GM21515 (cell line): ENCODE results near the gene FBRSL1.

Experiments
- ATAC-seq: cut with Tn5 transposase; IDR thresholded peaks from one replicate; pipeline ENCODE4 v1.9.1; 2021; ENCODE audit not compliant: unreplicated experiment

FBRSL1 gene

DNA sequence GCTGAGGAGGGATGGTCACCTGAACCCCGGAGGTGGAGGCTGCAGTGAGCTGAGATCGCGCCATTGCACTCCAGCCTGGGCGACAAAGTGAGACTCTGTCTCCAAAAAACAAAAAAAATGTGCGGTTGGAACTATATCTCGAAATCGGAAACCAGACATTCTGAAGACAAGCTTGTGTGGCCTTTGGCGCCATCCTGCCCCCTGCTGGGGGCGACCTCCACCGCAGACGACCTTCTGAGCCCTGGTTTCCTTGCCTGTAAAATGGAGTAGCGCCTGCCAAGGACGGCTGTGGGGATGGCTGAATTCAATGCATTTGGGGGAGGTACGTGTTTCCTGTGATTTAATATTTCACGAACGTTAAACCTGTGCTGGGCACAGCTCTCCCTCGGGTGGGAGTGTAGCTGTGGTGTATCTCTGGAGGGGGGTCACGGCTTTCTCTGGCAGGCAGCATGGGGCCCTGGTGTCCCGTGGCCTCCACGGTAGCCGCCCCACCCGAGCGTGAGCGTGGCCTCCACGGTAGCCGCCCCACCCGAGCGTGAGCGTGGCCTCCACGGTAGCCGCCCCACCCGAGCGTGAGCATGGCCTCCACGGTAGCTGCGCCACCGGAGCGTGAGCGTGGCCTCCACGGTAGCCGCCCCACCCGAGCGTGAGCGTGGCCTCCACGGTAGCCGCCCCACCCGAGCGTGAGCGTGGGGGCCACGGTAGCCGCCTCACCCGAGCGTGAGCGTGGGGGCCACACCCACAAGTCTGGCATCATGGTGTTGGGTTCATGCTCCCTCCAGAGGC, 65.1 kb downstream of the FBRSL1 start:
- ATAC-seq: no peak

DNA sequence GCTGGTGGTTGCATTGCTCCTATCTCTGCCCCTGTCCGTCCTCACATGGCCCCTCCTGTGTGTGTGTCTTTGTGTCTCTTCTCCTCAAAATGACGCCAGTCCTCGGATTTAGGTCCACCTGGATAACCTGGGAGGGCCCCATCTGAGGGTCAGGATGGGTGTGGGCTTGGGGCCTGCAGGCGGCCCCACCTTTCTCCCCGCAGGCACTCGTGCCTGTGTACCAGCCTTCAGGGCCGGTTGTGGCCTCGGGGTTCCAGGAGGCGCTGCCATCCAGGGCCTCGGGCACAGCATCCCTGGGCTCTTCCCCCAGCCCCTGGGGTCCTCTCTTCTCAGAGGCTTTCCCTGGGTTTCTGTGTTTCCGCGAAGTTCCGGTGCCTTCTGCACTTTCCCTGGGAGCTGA, 65.7 kb downstream of the FBRSL1 start:
- ATAC-seq: no peak

DNA sequence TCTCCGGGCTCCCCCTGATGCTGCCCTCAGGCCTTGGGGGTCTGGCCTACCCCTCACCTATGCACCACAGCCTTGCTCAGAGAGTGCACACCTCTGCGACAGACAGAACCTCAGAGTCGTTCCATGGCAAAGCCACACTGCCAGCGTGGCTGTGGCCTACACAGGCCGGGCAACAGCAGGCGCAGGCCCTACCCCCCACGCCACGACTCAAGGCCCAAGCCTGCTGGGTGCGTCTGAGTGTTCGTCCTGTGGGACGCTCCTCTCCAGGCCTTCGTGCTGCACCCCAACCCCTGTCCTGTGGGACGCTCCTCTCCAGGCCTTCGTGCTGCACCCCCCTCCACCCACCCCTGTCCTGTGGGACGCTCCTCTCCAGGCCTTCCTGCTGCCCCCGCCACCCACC, 66.3 kb downstream of the FBRSL1 start:
- no peak for ATAC-seq

DNA sequence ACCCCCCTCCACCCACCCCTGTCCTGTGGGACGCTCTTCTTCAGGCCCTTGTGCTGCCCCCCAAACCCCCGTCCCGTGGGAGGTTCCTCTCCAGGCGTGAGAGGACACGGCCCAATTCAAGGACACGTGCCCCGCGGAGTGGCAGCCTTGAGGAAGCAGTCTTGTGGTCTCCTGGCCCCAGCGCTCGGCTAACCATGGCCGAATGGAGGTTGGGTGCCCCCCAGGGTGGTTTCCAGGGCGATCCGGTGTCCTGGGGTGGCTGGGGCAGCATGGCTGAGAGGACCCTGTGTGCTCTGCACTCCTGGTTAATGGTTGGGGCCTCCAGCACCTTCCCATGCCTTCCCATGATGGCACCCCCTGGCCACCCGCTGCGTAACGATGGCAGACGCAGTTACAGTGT, 66.8 kb downstream of the FBRSL1 start:
- ATAC-seq: no peak

DNA sequence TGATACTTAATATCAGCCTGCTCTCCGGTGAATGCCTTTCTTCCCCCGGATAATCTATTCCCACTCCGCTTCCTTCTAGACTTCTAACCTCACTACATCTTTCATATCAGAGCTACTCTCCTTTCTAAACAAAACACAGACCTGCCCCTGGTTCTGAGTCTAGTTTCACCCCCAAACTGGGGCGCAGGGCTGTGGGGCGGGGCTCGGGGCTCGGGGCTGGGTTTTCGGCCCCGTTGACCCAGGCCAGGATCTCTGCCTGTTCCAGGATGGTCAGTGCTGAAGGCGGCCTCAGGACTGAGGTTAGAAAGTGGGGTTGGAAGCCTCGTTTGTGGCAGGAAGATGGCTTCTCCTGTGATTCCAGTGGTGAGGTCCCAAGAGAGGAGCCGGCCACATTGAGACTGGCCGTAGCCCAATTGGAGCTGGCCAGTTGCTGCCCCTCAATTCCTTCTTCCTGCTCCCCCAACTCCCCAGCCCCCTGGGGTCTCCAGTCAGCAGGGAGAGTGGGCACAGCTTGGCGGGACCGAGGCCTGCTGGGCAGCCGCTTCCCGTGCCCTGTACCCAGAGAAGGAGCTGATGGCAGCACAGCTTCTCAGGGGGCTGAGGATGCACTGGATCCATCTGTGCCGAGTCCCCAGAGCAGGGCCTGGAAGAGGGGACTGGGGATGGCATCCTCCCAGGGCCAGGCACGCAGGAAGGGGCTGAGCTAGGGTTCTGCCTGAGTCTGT, 67.5 kb downstream of the FBRSL1 start:
- no peak for ATAC-seq

DNA sequence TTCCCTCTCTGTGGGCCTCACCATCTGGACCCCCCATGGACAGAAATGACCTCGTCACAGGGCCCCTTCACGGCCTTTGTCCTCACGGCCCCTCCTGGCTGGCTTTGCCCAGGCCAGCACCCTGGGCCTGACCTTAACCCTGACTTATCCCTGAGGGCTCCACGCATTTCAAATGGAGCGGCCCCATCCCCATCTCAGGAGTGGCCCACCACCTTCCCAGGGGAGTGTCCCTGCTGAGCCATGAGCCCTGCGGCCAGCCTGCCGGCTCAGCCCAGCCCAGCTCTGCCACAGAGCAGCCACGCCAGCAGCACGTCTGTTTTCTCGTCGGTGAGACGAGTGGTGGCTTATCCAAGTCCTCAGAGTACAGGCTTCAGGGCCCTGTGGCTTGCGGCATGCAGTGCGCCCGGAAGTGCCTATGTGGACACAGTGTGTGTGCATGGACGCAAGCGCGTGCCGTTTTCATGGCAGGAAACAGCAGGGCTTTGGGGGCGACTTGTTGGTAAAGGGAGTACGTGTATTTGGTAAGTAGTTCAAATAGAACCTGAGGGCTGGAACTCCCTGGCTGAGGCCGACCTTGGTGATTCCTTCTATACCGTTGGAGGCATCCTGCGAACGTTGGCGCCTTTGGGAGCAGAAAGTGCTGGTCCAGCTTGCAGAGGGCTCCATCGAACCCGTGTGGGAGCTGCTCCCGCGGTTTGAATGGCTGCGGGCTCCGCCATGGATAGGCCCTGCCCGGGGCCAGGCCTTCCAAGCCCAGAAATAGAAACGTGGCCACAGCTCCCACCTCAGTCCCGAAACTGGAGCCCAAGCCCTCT, 68.3 kb downstream of the FBRSL1 start:
- ATAC-seq: no peak

DNA sequence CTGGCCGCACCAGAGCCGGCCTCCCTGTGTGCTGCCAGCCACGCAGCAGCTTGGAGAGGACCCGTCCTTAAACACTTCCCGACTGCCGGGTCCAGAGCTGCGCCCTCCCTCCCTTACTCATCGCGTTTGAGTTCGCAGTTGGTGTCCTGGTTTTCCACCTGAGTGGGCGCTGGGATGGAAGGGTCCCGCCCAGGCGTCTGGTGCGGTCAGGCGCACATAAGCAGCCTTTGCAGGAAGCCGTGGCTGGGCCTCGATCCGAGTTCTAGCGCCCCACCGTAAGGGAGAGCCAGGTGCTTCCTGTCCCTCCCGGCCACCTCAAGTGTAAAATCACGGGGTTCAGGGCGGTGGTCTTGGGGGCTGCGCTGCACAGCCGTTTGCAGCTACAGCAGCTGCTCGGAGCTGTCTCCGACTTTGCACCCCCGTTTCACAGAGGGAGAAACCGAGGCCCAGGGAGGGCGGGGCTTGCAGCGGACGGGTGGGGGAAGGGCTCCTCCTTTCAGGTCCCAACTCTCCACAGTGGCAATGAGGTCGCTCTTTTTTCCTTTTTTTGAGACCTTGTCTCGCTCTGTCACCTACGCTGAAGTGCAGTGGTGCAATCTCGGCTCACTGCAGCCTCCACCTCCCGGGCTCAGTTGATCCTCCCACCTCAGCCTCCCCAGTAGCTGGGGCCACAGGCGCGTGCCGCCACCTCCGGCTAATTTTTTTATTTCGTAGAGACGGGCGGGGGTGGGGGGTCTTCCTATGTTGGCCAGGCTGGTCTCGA, 69.1 kb downstream of the FBRSL1 start:
- no peak for ATAC-seq

DNA sequence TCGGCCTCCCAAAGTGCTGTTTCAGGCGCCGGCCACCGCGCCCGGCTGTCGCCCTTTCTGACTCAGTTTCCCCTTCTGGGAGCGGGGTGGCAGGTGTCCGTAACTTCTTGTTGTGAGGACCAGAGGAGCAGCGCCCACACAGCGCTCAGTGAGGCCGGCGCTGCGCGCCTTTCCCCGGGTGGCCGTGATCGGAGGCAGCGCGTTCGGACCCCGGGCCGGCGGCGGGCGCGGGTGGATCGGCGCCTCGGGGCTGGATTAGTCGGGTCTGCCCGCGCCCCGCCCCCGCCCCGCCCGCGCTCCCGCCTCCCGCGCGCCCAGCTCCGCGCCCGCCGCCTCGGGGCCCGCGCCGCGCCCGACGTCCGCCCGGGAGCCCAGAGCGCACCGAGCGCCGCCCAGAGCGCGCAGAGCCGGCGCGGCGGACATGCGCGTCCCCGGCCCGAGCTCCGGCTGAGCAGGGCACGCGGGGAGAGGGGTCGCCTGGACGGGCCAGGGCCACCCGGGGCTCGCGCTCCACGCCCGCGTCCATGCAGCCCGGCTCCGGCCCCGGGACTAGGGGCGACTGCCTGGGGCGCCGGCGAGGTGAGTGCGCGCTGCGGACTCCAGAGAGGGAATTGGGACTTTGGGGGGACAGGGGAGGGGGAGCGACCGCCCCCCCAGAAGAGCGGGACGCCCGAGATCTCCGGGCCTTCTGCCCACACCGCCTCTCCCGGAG, 69.9 kb downstream of the FBRSL1 start:
- ATAC-seq: peak; percentile 42

DNA sequence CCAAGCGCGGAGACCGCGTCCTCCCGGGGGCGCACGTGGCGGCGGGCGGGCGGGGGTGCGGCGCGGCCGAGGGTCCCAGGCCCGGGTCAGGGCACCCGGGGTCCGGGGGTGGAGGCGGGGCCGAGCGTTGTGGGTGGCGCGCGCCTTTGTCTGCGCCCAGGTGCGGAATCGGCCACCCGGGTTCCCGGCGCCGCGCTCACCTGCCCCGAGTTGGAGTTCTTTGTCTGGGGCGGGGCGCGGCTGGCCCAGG, 70.3 kb downstream of the FBRSL1 start:
- no peak for ATAC-seq

DNA sequence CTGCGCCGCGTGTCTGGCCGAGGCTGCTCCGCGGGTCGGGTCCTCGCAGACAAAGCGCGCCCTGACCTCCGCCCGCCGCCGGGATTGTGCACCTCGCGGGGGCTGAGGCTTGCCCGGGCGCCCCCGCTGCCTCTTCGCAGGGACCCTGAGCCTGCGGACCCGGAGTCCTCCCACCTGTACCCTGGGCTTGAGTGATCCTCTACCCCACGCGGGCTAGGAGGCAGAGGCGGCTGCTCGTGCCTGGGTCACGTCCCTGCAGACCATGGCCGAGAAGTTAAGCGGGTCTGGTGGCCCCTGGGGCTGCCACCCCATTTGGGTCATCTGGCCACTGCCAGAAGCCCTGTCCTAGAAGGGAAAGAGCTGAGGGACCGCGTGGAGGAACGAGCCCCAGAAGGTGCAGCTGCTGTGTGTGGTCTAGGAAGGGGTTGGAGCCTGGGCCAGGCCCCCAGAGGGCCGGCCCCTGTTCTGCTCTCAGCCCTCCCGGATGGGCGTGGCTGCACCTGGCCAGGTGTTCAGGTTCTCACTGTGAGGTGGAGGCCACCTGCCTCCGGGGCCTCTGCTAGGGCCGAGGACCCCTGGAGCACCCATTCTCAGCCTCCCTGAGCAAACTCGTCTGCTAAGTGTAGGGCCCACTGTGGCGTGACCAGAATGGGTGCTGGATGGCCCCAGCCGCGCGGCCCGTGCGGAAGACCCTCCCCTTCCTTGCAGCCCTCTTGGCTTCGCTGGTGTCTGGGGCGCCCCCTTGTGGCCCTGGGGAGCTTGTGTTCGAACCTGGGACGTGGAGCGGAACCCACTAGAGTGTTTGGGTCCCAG, 70.9 kb downstream of the FBRSL1 start:
- ATAC-seq: no peak
